Putamen (tissue), 1 donor: Measurements from ENCODE around the gene EIF4G3.
"Not testable (repeated sequence)": the region's sequence is repeated elsewhere in the genome, so short reads cannot be mapped to it uniquely, and the experiment has no call there.

Source experiments
- DNase-seq: peaks from one replicate; pipeline ENCODE4 v3.0.0-alpha.2; 2016; ENCODE audit warnings: low spot score

EIF4G3 gene

GRCh38 chr1:21188235-21188634 is 11.5 kb upstream of the EIF4G3 start:
- no peak for DNase-seq

DNA sequence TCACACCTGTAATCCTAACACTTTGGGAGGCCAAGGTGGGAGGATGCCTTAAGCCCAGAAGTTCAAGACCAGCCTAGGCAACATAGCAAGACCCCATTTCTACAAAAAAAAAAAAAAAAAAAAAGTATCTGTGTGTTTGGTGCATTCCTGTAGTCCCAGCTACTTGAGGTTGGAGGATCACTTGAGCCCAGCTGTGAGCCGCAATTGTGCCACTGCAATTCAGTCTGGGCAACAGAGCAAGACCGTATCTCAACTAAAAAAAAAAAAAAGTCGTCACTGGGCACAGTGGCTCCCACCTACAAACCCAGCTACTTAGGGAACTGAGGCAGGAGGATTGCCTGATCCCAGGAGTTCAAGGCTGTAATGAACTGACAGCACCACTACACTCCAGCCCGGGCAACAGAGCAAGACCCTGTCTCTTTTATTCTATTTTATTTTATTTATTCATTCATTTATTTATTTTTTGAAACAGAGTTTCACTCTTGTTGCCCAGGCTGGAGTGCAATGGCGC is 8.6 kb upstream of the EIF4G3 start:
- DNase-seq, result no peak

GRCh38 chr1:21184276-21184675 is 7.6 kb upstream of the EIF4G3 start:
- DNase-seq, result no peak

GRCh38 chr1:21182181-21182731 is 5.6 kb upstream of the EIF4G3 start:
- DNase-seq, result no peak

DNA sequence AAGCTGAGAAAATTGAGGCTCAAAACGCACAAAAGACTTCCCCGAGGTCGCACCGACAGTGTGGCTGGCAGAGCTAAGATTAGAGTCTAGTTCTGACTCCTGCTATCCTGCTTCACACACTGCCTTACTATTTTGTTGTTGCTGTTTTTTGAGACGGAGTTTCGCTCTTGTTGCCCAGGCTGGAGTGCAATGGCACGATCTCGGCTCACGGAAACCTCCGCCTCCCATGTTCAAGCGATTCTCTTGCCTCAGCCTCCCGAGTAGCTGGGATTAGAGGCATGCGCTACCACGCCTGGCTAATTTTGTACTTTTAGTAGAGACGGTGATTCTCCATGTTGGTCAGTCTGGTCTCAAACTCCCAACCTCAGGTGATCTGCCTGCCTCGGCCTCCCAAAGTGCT is 1.6 kb upstream of the EIF4G3 start:
- not testable (repeated sequence) for DNase-seq

GRCh38 chr1:21175670-21176581 is 771 bp downstream of the EIF4G3 start:
- DNase-seq, result no peak

DNA sequence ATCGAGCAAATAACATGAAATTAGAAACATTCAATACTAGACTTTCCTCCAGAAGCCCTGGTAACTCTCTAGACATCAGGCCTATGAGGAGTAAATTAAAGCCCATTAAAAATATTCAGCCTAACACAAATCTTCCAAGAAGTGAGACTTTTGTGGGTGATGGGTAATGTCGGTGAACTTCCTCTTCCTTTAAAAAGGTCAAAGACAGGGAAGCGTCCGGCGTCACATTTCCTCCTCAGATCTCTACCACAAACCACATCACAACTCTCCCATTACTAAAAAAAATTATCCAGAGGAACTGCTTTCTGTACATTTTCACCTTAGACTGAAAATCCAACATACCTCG is 1.4 kb downstream of the EIF4G3 start:
- DNase-seq, result peak; percentile 61

DNA sequence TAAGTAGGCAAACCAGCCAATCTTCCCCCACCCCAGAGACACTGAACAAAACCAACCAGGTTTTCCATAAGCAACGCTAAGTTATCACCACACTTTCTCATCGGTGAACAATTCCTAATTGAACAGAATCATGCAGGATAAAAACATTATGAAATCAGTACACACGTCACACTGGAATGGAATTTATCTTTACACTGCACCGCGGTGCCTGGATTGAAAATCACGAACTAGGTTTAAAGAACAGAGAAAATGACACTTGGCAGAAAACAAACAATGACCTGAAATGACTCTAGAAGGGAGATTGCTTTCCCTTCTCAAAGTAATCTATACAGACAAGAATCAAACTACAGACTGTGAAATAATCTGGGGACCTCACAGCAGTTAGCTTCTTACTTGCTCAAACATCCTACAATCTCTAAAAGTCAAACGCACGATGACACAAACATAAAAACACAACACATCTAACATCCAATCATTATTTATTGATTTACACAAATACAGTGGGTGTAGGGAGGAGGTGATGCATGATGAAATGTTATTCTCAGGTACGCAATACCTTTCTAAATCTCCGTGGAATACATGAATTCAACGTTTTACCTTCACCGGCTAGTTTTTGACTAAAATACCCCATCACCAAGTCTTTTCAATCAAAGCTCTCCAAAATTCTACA is 1.9 kb downstream of the EIF4G3 start:
- DNase-seq, result no peak

GRCh38 chr1:21174230-21174629 is 2.5 kb downstream of the EIF4G3 start:
- no peak for DNase-seq

DNA sequence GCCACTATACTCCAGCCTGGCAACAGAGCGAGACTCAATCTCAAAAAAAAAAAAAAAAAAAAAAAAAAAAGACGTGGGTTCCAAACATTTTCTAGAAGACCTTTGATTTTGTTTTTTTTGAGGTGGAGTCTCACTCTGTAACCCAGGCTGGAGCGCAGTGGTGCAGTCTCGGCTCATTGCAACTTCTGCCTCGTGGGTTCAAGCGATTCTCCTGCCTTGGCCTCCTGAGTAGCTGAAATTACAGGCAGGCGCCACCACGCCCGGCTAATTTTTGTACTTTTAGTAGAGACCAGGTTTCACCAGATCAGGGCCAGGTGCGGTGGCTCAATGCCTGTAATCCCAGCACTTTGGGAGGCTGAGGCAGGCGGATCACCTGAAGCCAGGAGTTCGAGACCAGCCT is 3.6 kb downstream of the EIF4G3 start:
- not testable (repeated sequence) for DNase-seq

DNA sequence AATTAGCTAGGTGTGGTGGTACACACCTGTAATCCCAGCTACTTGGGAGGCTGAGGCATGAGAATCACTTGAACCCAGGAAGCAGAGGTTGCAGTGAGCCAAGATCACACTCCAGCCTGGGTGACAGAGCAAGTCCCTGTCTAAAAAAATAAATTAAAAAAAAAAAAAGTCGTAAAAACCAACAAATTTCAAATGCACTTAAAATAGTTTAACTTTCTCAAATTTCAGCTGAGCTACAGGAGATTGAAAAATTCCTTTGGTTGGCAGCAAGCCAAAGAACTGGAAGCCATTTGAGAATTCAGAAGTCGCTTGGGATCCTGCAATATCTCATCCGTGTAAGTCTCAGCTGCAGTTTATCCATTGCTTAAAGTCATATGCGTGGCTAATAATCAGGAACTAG is 5.9 kb downstream of the EIF4G3 start:
- DNase-seq, result not testable (repeated sequence)

DNA sequence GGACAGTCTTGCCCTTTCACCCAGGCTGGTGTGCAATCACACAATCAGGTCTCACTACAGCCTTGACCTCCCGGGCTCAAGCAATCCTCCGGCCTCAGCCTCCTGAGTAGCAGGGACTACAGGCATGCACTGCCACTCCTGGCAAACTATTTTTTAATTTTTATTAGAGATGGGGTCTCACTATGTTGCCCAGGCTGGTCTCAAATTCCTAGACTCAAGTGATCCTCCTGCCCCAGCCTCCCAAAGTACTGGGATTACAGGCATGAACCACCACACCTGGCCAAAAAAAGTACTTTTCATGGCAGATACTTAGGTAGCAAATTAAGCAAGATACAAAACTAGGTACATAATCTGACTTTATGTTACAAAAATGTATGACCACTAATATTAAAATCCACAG is 8.3 kb downstream of the EIF4G3 start:
- no peak for DNase-seq

- no peak for DNase-seq
These were observed 11.1 kb downstream of the EIF4G3 start for GRCh38 chr1:21165646-21166045.

GRCh38 chr1:21165076-21165475 is 11.6 kb downstream of the EIF4G3 start:
- no peak for DNase-seq

DNA sequence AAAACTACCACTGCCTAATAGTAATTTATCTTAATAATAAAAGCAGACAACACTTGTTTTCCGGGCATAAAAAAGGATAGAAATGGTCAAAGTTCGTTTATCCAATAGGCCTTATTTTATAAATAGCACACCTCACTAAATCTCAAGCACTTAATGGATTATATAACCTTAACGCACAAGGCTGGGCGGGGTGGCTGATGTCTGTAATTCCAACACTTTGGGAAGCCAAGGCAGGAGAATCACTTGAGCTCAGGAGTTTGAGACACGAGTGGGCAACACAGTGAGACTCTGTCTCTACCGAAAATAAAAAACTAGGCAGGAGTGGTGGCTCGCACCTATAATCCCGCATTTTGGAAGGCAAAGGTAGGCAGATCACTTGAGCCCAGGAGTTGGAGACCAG is 12.4 kb downstream of the EIF4G3 start:
- no peak for DNase-seq

DNA sequence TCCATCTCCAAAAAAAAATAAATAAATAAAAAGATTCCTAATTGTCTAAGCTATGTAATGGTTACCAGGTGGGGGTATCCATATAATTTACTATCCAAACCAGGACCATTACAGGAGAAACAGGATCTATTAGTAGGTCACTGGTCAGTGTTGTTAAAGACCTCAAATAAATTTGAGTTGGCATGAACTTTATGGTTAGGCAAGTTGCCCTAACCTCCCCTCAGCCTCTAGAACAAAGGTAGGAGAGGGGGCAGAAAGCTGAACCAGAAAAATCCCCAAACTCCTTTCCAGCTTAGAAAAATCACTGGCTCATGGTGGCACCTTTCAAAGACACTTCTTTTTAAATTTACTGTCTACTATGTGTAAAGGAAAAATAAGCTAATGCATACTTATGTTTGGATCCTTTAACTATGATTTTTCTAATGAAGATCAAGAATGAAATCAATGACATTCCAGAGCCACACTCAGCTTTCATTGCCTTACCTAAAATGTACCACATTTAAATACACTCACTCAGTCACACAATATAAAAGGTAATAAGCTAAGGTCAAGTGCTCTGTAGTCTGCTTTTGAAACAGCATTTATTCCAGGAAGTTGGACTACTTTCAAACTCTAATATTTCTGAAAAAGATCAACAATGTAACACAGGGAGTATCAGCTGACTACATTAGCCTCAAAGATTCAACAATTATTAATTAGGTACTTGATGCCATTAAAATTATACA is 13.8 kb downstream of the EIF4G3 start:
- DNase-seq, result no peak

GRCh38 chr1:21161842-21162241 is 14.9 kb downstream of the EIF4G3 start:
- DNase-seq, result no peak

- DNase-seq, result no peak
These were observed 16.4 kb downstream of the EIF4G3 start for GRCh38 chr1:21160263-21160796.

GRCh38 chr1:21157868-21158267 is 18.8 kb downstream of the EIF4G3 start:
- no peak for DNase-seq

- DNase-seq, result no peak
These were observed 19.6 kb downstream of the EIF4G3 start for GRCh38 chr1:21157054-21157453.

- DNase-seq, result no peak
These were observed 20.7 kb downstream of the EIF4G3 start for GRCh38 chr1:21156019-21156418.

GRCh38 chr1:21154717-21155116 is 22.0 kb downstream of the EIF4G3 start:
- DNase-seq, result no peak
